ENCODE measurements around the gene NUTM2E. TPM values are rescaled to one million over a fixed set of nuclear protein-coding genes. Genes with fewer than 3 reads are reported as not detected.
"Not testable (repeated sequence)": the region's sequence is repeated elsewhere in the genome, so short reads cannot be mapped to it uniquely, and the experiment has no call there.

Gene NUTM2E
- total and polyA plus RNA-seq, 2 donors (not counting 3 experiments of a cell fraction or from before 2014, with no cell fraction given), result 0.04 TPM; not detected in 1

DNA sequence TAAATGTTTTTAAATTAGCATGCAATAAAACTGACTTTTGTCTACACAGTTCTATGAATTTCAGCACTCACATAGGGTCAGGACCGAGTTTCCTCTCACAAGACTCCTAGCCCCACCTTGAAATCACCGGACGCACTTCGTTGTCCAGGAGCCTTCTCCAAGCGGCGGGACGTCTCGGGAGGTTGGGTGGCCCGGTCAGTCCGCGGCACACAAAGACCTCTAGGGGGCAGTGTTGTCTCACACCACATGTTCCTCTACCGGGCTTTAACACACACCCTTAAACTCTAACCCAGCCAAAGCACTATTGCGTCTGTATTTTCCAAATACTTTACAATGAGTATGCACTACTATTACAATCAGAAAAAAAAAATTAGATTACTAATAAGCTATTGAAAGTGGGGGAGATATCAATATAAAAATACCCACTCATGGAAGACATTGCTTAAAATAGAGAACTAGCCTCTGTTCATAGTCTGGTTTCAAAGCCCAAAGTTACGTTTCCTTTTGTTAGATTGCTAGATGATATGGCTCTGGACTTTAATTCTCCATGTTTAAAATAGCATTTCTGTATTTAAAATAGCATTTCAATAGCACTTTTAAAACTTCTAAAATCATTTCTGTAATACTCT, 47.1 kb upstream of the NUTM2E start:
- H3K9me1 ChIP-seq (replicated peaks; ENCODE audit: control insufficient read depth, extremely low read depth, insufficient read depth, low read length); H3K27me3 ChIP-seq (ENCODE audit: control insufficient read depth in 2 of 2, insufficient read depth in 2 of 2, low read length in 2 of 2); POLR2A ChIA-PET; H3K36me3 ChIP-seq (ENCODE audit: control insufficient read depth in 2 of 2, extremely low read depth in 1 of 2, insufficient read depth in 2 of 2, low read length in 2 of 2); H3K9ac ChIP-seq (replicated peaks; ENCODE audit: extremely low read depth, insufficient read depth, low read length); H3K79me2 ChIP-seq (ENCODE audit: control insufficient read depth, insufficient read depth, low read length); BruUV-seq (replicated peaks); H3K9me3 ChIP-seq (replicated peaks; ENCODE audit: control insufficient read depth, insufficient read depth, low read length); dilution Hi-C loops (cut with MboI; ENCODE audit: extremely low pct_ligation_motif_present, low sequenced_read_pairs); FAIRE-seq; H2AFZ ChIP-seq (ENCODE audit: low read depth, low read length); H4K20me1 ChIP-seq (replicated peaks; ENCODE audit: control insufficient read depth, extremely low read depth, insufficient read depth, low read length); H3K4me1 ChIP-seq (ENCODE audit: control insufficient read depth, extremely low read depth, insufficient read depth, low read length); H3K4me3 ChIP-seq (replicated peaks in 1 of 3; ENCODE audit: insufficient read depth in 1 of 3, low read depth in 1 of 3, low read length in 3 of 3): not testable (repeated sequence)
- intact Hi-C loops (cut with micrococcal nuclease), result loop anchor here (2.0 kb wide), 2 partner anchors 149 to 267 kb away; no protein-coding TSS in a partner anchor
- DNase-seq (ENCODE audit: low read depth, low spot score), result peak; percentile 80
- H3K4me2 ChIP-seq (ENCODE audit: insufficient read depth, low read length), result peak overlapping the region; percentile 47
- H3K27ac ChIP-seq (ENCODE audit: insufficient read depth, low read depth, low read length), result peak overlapping the region; percentile 18
- TF ChIP-seq, protein P1, sequence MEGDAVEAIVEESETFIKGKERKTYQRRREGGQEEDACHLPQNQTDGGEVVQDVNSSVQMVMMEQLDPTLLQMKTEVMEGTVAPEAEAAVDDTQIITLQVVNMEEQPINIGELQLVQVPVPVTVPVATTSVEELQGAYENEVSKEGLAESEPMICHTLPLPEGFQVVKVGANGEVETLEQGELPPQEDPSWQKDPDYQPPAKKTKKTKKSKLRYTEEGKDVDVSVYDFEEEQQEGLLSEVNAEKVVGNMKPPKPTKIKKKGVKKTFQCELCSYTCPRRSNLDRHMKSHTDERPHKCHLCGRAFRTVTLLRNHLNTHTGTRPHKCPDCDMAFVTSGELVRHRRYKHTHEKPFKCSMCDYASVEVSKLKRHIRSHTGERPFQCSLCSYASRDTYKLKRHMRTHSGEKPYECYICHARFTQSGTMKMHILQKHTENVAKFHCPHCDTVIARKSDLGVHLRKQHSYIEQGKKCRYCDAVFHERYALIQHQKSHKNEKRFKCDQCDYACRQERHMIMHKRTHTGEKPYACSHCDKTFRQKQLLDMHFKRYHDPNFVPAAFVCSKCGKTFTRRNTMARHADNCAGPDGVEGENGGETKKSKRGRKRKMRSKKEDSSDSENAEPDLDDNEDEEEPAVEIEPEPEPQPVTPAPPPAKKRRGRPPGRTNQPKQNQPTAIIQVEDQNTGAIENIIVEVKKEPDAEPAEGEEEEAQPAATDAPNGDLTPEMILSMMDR (IDR thresholded peaks at IDR 0.05; ENCODE audit: extremely low read depth in 1 of 2, insufficient read depth in 1 of 2, low read depth in 1 of 2, low read length in 2 of 2), result peak; percentile 47 to 65
- CTCF ChIA-PET, result interaction anchor here (0.6 to 1.8 kb wide), 5 partner anchors 148 to 270 kb away, joined by 3 to 7 read pairs (median 4); no protein-coding TSS in a partner anchor

DNA sequence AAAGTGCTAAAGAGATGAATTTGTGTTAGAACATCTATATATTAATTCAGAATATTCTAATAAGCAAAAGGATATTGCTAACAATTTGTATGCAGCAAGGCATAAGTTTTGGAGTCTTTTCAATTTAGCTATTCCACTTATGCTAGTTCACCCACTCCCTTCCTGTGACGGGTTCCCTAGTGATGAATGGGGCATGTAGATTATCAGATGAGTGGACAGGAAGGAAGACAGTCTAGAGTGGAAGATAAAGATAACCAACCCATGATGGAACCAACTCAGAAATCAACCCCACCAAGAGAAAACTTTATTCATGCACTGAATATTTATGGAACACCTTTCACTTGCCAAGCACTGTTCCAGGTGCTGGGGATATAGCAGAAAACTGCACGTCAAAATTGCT, 46.5 kb upstream of the NUTM2E start:
- Histone ChIP-seq H3K4me2 (ENCODE audit: insufficient read depth, low read length) (peak overlapping the region; percentile 47), H3K27ac (ENCODE audit: insufficient read depth, low read depth, low read length) (peak overlapping the region; percentile 18)
- H3K4me1 ChIP-seq (ENCODE audit: control insufficient read depth, extremely low read depth, insufficient read depth, low read length); H2AFZ ChIP-seq (ENCODE audit: low read depth, low read length); H3K4me3 ChIP-seq (replicated peaks in 1 of 3; ENCODE audit: insufficient read depth in 1 of 3, low read depth in 1 of 3, low read length in 3 of 3); dilution Hi-C loops (cut with MboI; ENCODE audit: extremely low pct_ligation_motif_present, low sequenced_read_pairs); H4K20me1 ChIP-seq (replicated peaks; ENCODE audit: control insufficient read depth, extremely low read depth, insufficient read depth, low read length); H3K27me3 ChIP-seq (ENCODE audit: control insufficient read depth in 2 of 2, insufficient read depth in 2 of 2, low read length in 2 of 2); H3K9ac ChIP-seq (replicated peaks; ENCODE audit: extremely low read depth, insufficient read depth, low read length); BruUV-seq (replicated peaks); POLR2A ChIA-PET; H3K9me1 ChIP-seq (replicated peaks; ENCODE audit: control insufficient read depth, extremely low read depth, insufficient read depth, low read length); H3K9me3 ChIP-seq (replicated peaks; ENCODE audit: control insufficient read depth, insufficient read depth, low read length); FAIRE-seq; H3K79me2 ChIP-seq (ENCODE audit: control insufficient read depth, insufficient read depth, low read length); H3K36me3 ChIP-seq (ENCODE audit: control insufficient read depth in 2 of 2, extremely low read depth in 1 of 2, insufficient read depth in 2 of 2, low read length in 2 of 2): not testable (repeated sequence)
- peak; percentile 4 for DNase-seq (ENCODE audit: low read depth, low spot score)
- CTCF ChIA-PET, result interaction anchor here (1.8 kb wide), 1 partner anchor 267 kb away, joined by 7 read pairs; no protein-coding TSS in a partner anchor
- intact Hi-C loops (cut with micrococcal nuclease), result loop anchor here (2.0 kb wide), 2 partner anchors 149 to 267 kb away; no protein-coding TSS in a partner anchor

DNA sequence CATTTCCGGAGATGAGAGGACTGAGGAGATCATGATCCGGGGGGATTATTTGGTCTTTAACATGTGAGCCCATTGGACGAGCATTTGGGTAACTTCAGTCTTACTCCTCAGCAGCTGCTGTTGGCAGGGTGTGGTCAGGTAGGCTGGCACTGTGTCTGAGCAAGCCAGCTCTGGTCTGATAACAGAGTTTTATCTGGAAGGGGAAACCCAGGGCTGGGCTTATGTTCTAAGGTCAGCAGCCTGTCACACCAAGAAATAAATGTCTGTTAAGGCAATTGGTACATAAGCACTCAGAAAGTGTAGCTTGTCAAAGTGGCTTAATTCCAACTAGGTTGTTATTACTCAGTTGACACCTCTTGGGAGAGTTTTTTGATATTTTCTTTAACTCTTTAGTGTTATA, 45.0 kb upstream of the NUTM2E start:
- H3K4me2 ChIP-seq (ENCODE audit: insufficient read depth, low read length); H3K4me1 ChIP-seq (ENCODE audit: control insufficient read depth, extremely low read depth, insufficient read depth, low read length); H3K9me3 ChIP-seq (replicated peaks; ENCODE audit: control insufficient read depth, insufficient read depth, low read length); BruUV-seq (replicated peaks); CTCF ChIA-PET; H3K9ac ChIP-seq (replicated peaks; ENCODE audit: extremely low read depth, insufficient read depth, low read length); POLR2A ChIA-PET; intact Hi-C loops (cut with micrococcal nuclease); dilution Hi-C loops (cut with MboI; ENCODE audit: extremely low pct_ligation_motif_present, low sequenced_read_pairs); DNase-seq (ENCODE audit: low read depth, low spot score); FAIRE-seq; H3K36me3 ChIP-seq (ENCODE audit: control insufficient read depth in 2 of 2, extremely low read depth in 1 of 2, insufficient read depth in 2 of 2, low read length in 2 of 2); H3K79me2 ChIP-seq (ENCODE audit: control insufficient read depth, insufficient read depth, low read length); H3K27ac ChIP-seq (ENCODE audit: insufficient read depth, low read depth, low read length); H3K4me3 ChIP-seq (replicated peaks in 1 of 3; ENCODE audit: insufficient read depth in 1 of 3, low read depth in 1 of 3, low read length in 3 of 3); H3K9me1 ChIP-seq (replicated peaks; ENCODE audit: control insufficient read depth, extremely low read depth, insufficient read depth, low read length); H2AFZ ChIP-seq (ENCODE audit: low read depth, low read length); H4K20me1 ChIP-seq (replicated peaks; ENCODE audit: control insufficient read depth, extremely low read depth, insufficient read depth, low read length); H3K27me3 ChIP-seq (ENCODE audit: control insufficient read depth in 2 of 2, insufficient read depth in 2 of 2, low read length in 2 of 2): not testable (repeated sequence)

Data from endothelial cell of umbilical vein (primary cell).